Measurements from ENCODE around the gene SNX11.
A peak's percentile ranks its signal among the peaks of the same experiment; 100 is the strongest.

SNX11 gene

GRCh38 chr17:48132385-48132784 is 24.8 kb downstream of the SNX11 start:
- DNase-seq (no peak), ATAC-seq (no peak)

GRCh38 chr17:48134912-48135480 is 27.4 kb downstream of the SNX11 start:
- no peak for ATAC-seq
- DNase-seq: no peak

- ATAC-seq (no peak), DNase-seq (no peak)
Observed at GRCh38 chr17:48137656-48138055, 30.1 kb downstream of the SNX11 start.

GRCh38 chr17:48139944-48140343 is 32.4 kb downstream of the SNX11 start:
- no peak for ATAC-seq
- DNase-seq: no peak

- DNase-seq: no peak
- no peak for ATAC-seq
Observed at GRCh38 chr17:48143629-48144028, 36.1 kb downstream of the SNX11 start.

- DNase-seq (no peak), ATAC-seq (no peak)
Observed at GRCh38 chr17:48144231-48144630, 36.7 kb downstream of the SNX11 start.

- no peak for ATAC-seq
- DNase-seq: no peak
Observed at GRCh38 chr17:48144976-48145798, 37.6 kb downstream of the SNX11 start.

GRCh38 chr17:48148029-48148770 is 40.6 kb downstream of the SNX11 start:
- ATAC-seq (no peak), DNase-seq (no peak)

- no peak for DNase-seq
- no peak for ATAC-seq
Observed at GRCh38 chr17:48148854-48149786, 41.6 kb downstream of the SNX11 start.

GRCh38 chr17:48149787-48150463 is 42.4 kb downstream of the SNX11 start:
- ATAC-seq: no peak
- no peak for DNase-seq

- no peak for ATAC-seq
- no peak for DNase-seq
Observed at GRCh38 chr17:48150597-48151001, 43.0 kb downstream of the SNX11 start.

GRCh38 chr17:48151220-48151619 is 43.7 kb downstream of the SNX11 start:
- DNase-seq: no peak

GRCh38 chr17:48152289-48152688 is 44.7 kb downstream of the SNX11 start:
- ATAC-seq (no peak), DNase-seq (no peak)

More at GRCh38 chr17:48151220-48151619, 43.7 kb downstream of the SNX11 start:
- no peak for ATAC-seq

- DNase-seq: peak; percentile 15
- no peak for ATAC-seq
Observed at GRCh38 chr17:48153691-48154358, 46.3 kb downstream of the SNX11 start.

GRCh38 chr17:48155889-48156611 is 48.5 kb downstream of the SNX11 start:
- no peak for ATAC-seq
- no peak for DNase-seq

- ATAC-seq: no peak
Observed at GRCh38 chr17:48159232-48159631, 51.7 kb downstream of the SNX11 start.

GRCh38 chr17:48160177-48161081 is 52.9 kb downstream of the SNX11 start:
- ATAC-seq (no peak), DNase-seq (no peak)

More at GRCh38 chr17:48159232-48159631, 51.7 kb downstream of the SNX11 start:
- no peak for DNase-seq

- ATAC-seq: no peak
Observed at GRCh38 chr17:48161127-48161905, 53.8 kb downstream of the SNX11 start.

More at GRCh38 chr17:48161127-48161905, 53.8 kb downstream of the SNX11 start:
- no peak for DNase-seq

Data from stimulated activated naive CD8-positive, alpha-beta T cell treated with anti-CD3 and anti-CD28 coated beads, Interleukin-15, Interleukin-2, amounts not matched to agents 100 U/mL and 50 U/mL, for 24 hours (primary cell).